Measurements from ENCODE around the gene VAV2. TPM values are rescaled to one million over a fixed set of nuclear protein-coding genes. Genes with fewer than 3 reads are reported as not detected.

Gene VAV2
- polyA plus RNA-seq, 1 experiment = 9.0 TPM

GRCh38 chr9:133734590-133735414, 257.3 kb downstream of the VAV2 start:
- Histone ChIP-seq H3K4me3 (ENCODE audit: low read depth, low read length) (no peak overlapping the region), H3K27me3 (ENCODE audit: control insufficient read depth, insufficient read depth, low read length) (peaks cover 2% of the 10 kb centered on the region), H3K9me3 (ENCODE audit: control insufficient read depth, insufficient read depth, low read length) (no peaks in the 10 kb centered on the region; the same call in 1 of the 2 replicates), H3K27ac (ENCODE audit: low read depth, low read length) (no peak overlapping the region)
- CTCF ChIA-PET = interaction anchor here (0.6 to 0.8 kb wide), 2 partner anchors 12 to 549 kb away, joined by 3 to 4 read pairs; no protein-coding TSS in a partner anchor
- no peak for DNase-seq (ENCODE audit: low read depth, low spot score)
- POLR2A ChIA-PET = interaction anchor here (0.6 kb wide), 1 partner anchor 22 kb away, joined by 3 read pairs; no protein-coding TSS in a partner anchor
- TF ChIP-seq, protein P1, sequence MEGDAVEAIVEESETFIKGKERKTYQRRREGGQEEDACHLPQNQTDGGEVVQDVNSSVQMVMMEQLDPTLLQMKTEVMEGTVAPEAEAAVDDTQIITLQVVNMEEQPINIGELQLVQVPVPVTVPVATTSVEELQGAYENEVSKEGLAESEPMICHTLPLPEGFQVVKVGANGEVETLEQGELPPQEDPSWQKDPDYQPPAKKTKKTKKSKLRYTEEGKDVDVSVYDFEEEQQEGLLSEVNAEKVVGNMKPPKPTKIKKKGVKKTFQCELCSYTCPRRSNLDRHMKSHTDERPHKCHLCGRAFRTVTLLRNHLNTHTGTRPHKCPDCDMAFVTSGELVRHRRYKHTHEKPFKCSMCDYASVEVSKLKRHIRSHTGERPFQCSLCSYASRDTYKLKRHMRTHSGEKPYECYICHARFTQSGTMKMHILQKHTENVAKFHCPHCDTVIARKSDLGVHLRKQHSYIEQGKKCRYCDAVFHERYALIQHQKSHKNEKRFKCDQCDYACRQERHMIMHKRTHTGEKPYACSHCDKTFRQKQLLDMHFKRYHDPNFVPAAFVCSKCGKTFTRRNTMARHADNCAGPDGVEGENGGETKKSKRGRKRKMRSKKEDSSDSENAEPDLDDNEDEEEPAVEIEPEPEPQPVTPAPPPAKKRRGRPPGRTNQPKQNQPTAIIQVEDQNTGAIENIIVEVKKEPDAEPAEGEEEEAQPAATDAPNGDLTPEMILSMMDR (IDR thresholded peaks at IDR 0.05; ENCODE audit: low read depth, low read length) = no peak

DNA sequence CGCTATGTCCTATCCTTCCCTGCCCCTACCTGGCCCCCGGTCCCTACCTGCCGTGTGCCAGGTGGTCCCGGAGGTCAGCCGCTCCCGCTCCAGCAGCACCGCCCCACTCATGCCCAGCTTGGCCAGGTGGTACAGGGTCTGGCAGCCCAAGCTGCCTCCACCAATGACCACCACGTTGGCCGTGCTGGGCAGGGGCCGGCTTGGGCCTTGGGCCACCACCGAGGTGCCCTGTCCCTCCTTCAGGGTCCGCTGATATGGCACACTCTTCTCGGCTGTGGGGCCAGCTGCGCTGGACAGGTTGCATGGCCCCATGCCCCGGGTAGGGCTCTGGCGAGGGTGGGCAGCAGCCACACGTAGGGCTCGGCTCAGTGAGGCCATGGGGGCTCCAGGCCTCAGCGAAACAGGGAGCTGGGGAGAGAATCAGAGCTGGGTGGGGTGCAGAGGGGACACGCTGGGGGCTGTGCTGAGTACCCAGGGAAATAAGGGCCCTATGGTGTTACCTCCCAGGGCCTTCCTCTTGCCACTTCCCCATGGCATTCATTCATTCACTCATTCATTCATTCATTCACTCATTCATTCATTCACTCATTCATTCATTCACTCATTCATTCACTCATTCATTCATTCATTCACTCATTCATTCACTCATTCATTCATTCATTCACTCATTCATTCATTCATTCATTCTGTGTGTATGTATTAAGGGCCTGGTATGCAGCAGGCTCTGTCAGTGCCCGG, 258.2 kb downstream of the VAV2 start:
- POLR2A ChIA-PET = interaction anchor here (0.6 kb wide), 1 partner anchor 23 kb away, joined by 3 read pairs; no protein-coding TSS in a partner anchor
- CTCF ChIA-PET = no interaction called here

GRCh38 chr9:133733421-133733795, 258.7 kb downstream of the VAV2 start:
- CTCF ChIA-PET = interaction anchor here (1.6 kb wide), 1 partner anchor 9 kb away, joined by 8 read pairs; no protein-coding TSS in a partner anchor
- TF ChIP-seq, protein P1 (IDR thresholded peaks at IDR 0.05; ENCODE audit: low read depth, low read length) = no peak
- Histone ChIP-seq H3K27ac (ENCODE audit: low read depth, low read length) (no peak overlapping the region), H3K4me3 (ENCODE audit: low read depth, low read length) (no peak overlapping the region), H3K27me3 (ENCODE audit: control insufficient read depth, insufficient read depth, low read length) (peaks cover 8% of the 10 kb centered on the region), H3K9me3 (ENCODE audit: control insufficient read depth, insufficient read depth, low read length) (no peaks in the 10 kb centered on the region; the same call in 1 of the 2 replicates)
- no peak for DNase-seq (ENCODE audit: low read depth, low spot score)
- POLR2A ChIA-PET = no interaction called here

More for the DNA sequence above, 258.2 kb downstream of the VAV2 start:
- Histone ChIP-seq H3K27me3 (ENCODE audit: control insufficient read depth, insufficient read depth, low read length) (peaks cover 7% of the 10 kb centered on the region), H3K9me3 (ENCODE audit: control insufficient read depth, insufficient read depth, low read length) (no peaks in the 10 kb centered on the region; the same call in 1 of the 2 replicates), H3K27ac (ENCODE audit: low read depth, low read length) (no peak overlapping the region), H3K4me3 (ENCODE audit: low read depth, low read length) (no peak overlapping the region)
- TF ChIP-seq, protein P1 (IDR thresholded peaks at IDR 0.05; ENCODE audit: low read depth, low read length) = no peak
- DNase-seq (ENCODE audit: low read depth, low spot score) = no peak

- DNase-seq (ENCODE audit: low read depth, low spot score) = no peak
- CTCF ChIA-PET = interaction anchor here (1.6 kb wide), 1 partner anchor 10 kb away, joined by 8 read pairs; no protein-coding TSS in a partner anchor
- H3K27me3 ChIP-seq (ENCODE audit: control insufficient read depth, insufficient read depth, low read length) = peaks cover 8% of the 10 kb centered on the region
- no peaks in the 10 kb centered on the region; the same call in 1 of the 2 replicates for H3K9me3 ChIP-seq (ENCODE audit: control insufficient read depth, insufficient read depth, low read length)
- H3K4me3 ChIP-seq (ENCODE audit: low read depth, low read length) = no peak overlapping the region
- POLR2A ChIA-PET = no interaction called here
- TF ChIP-seq, protein P1 (IDR thresholded peaks at IDR 0.05; ENCODE audit: low read depth, low read length) = no peak
- no peak overlapping the region for H3K27ac ChIP-seq (ENCODE audit: low read depth, low read length)
Measured at GRCh38 chr9:133732639-133733408, 259.3 kb downstream of the VAV2 start.
